Left cardiac atrium (tissue), 4 donors: ENCODE data around the gene MBTPS1. TPM values are rescaled to one million over a fixed set of nuclear protein-coding genes. Genes with fewer than 3 reads are reported as not detected.
A peak's percentile ranks its signal among the peaks of the same experiment; 100 is the strongest.

ENCODE experiments used
- ATAC-seq, 2 donors: fragments of 200-7000 bp; cut with Tn5 transposase; one replicate each; pipeline ENCODE4 v1.9.1; 2020; ENCODE audit warnings: mild to moderate bottlenecking in 2 of 2, moderate library complexity in 2 of 2
- DNase-seq: peaks from one replicate; pipeline ENCODE4 v3.0.0-alpha.2; 2020
- intact Hi-C, 2 donors: fragments of 100-400 bp; cut with DNase I; formaldehyde crosslinking; loops; one replicate each; pipeline versions ENCODE4 v1.14.1 to v1.15.1; 2022 to 2023
- total RNA-seq, 2 donors: library from RNA; stranded (reverse); fragmentation: NEBNext Ultra II Directional; extraction: Animal tissue kit (Norgen Biotek cat#: 25700); gene quantifications; one replicate each; pipeline ENCODE4 v1.2.1, GENCODE V29; 2021
- donor health status: DM: no; HTN: yes; CAD: no.
- donor health status: DM: no; HTN: yes; CAD: no; lungs with severe emphysema.
- donor health status: DM: yes; HTN: yes; CAD: no.
- donor health status: Dilated cardiomyopathy.

The MBTPS1 gene
- total RNA-seq, 2 donors from 2014 or later = 71.5 to 93.6 TPM

DNA sequence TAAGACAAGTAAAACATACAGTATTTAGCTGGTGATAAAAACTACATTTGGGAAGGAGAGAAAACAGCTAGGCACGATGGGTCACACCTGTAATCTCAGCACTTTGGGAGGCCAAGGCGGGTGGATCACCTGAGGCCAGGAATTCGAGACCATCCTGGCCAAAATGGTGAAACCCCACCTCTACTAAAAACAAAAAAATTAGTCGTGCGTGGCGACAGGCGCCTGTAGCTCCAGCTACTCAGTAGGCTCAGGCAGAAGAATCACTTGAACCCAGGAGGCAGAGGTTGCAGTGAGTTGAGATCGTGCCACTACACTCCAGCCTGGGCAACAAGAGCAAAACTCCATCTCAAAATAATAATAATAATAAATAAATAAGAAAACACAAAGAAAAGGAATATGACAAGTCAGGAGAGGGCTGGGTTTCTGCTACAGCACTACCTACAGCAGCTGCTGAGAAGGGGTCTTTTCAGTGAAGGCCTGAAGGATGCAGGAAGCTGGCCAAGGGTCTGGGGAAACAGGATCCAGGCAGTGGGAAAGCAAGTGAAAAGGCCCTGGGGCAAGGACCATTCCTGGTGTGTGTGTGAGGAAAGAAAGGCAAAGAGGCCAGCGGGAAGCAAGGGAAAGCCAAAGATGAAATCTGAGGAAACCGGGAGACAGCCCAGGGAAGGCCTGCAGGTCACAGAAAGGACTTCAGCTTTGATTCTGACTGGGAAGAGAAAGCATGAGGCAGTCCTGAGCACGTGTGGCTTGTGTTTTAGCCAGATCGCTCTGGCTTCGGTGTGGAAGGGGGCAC lies 10.6 kb downstream of the MBTPS1 start:
- ATAC-seq = no peak
- no peak for DNase-seq
- intact Hi-C loops = no loop called here

DNA sequence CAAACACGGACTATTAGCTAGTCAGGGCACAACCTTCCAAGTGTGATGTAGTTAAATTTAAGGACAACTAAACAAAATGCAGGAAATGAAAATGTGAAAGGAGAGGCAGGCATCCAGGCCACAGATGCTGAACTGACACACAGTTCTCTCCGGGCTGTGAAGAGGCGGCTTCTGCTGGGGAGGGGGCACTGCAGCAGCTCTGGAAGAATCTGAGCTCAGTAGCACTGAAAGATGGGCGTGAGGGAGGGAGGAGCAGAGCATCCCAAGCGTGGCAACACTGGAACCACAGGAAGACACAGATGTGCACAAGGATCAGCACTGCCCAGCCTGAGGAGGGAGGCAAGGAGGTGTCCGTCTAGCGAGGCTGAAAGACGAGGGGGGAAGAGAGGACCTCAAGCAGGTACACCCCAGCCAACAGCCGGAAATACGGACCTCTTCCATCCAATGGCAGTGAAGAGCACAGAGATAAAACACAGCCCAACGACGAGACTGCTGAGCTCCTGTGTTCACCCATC lies 11.4 kb downstream of the MBTPS1 start:
- DNase-seq = no peak
- no peak for ATAC-seq
- intact Hi-C loops = no loop called here

GRCh38 chr16:84104231-84104630 lies 12.5 kb downstream of the MBTPS1 start:
- intact Hi-C loops = no loop called here

GRCh38 chr16:84103678-84104077 lies 13.1 kb downstream of the MBTPS1 start:
- DNase-seq (no peak), ATAC-seq (peak in 1 of 2 donors; percentile 32)
- intact Hi-C loops = no loop called here

More at GRCh38 chr16:84104231-84104630, 12.5 kb downstream of the MBTPS1 start:
- no peak for ATAC-seq
- no peak for DNase-seq

- intact Hi-C loops = no loop called here
- ATAC-seq = no peak
- DNase-seq = no peak
Observed at GRCh38 chr16:84098939-84099338, 17.8 kb downstream of the MBTPS1 start.

- no peak for ATAC-seq
- intact Hi-C loops = no loop called here
Observed at GRCh38 chr16:84096447-84097005, 20.2 kb downstream of the MBTPS1 start.

GRCh38 chr16:84095466-84095865 lies 21.3 kb downstream of the MBTPS1 start:
- ATAC-seq (no peak), DNase-seq (no peak)
- intact Hi-C loops = no loop called here

More at GRCh38 chr16:84096447-84097005, 20.2 kb downstream of the MBTPS1 start:
- no peak for DNase-seq

DNA sequence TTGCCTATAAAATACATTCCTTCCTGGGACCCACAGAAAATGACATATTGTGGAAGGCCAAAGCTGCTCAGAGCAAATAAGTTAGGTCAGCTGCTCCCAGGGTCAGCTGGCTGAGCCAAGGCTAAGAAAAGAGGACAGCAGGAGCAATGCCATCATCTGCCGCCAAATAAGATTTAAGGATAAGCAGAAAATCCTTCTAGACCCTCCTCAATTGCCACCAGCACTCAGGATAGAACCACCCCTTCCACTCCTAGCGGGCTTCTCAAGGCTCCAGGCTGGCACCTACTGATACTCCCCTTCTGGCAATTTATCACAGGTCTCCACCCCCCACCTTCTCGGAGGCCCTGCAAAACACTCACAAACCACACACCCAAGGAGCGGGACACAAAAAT lies 22.9 kb downstream of the MBTPS1 start:
- DNase-seq (no peak), ATAC-seq (no peak)
- intact Hi-C loops = no loop called here

DNA sequence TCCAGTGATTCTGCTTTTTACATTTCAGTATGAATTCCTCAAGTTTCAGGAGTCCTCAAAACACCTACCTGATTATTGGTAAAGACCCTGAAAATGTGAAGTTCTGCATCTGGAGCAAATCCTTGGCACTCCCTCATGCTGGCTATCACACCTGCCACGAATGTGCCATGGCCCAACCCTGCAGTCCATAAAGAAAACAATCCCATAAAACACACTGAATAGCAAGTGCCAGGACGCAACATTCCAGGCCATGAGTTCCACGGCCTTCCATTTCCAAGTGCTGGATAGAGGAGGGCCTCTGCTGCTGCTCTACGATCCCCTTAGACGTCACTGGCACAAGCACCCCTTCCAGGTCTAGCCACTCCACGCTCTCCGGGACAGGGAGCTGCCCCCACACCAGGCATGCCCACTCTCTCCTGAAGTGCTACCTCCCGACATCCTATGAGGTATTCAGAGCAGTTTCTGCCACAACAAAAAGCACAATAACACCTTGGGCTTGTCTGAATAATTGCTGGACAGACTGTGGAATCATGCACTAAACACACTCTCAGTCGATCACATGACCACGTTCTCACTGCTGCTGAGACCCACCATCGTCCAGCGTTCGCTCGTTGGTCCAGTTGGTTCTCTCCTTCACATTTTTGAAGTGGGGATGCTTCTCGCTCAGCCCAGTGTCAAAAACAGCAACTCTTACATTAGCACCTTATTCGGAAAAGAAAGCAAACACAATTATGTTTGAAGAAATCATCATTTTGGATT lies 23.4 kb downstream of the MBTPS1 start:
- intact Hi-C loops = no loop called here
- DNase-seq = no peak
- ATAC-seq = no peak

- ATAC-seq = peak; percentile 66 to 71
- intact Hi-C loops = no loop called here
- peak; percentile 50 for DNase-seq
Observed at GRCh38 chr16:84091460-84091859, 25.3 kb downstream of the MBTPS1 start.

DNA sequence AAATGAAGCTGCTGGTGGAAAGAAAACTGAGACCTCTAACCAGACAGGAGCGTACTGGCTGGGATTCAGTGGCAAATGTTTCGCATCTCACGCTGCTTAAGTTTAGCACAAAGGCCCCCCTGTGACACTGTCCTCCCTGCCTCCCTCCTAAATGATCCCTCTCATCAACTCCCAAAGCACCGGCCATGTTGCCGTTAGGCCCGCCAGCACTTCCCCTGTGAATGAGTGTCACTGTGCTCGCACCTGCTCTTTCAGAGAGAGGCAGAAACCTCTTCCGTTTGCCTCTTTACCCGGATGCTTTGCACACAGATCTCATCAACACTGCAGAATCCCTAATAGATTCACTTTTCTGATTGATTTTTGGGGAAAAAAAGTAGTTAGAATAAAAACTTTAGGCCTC lies 26.5 kb downstream of the MBTPS1 start:
- ATAC-seq (no peak), DNase-seq (no peak)
- intact Hi-C loops = no loop called here

- peak; percentile 73 for DNase-seq
- intact Hi-C loops = loop anchor here in 1 of 2 donors (5.0 kb wide), 1 partner anchor 88 kb away; no protein-coding TSS in a partner anchor
- ATAC-seq = peak; percentile 27 to 35
Observed at GRCh38 chr16:84088695-84089395, 27.9 kb downstream of the MBTPS1 start.

DNA sequence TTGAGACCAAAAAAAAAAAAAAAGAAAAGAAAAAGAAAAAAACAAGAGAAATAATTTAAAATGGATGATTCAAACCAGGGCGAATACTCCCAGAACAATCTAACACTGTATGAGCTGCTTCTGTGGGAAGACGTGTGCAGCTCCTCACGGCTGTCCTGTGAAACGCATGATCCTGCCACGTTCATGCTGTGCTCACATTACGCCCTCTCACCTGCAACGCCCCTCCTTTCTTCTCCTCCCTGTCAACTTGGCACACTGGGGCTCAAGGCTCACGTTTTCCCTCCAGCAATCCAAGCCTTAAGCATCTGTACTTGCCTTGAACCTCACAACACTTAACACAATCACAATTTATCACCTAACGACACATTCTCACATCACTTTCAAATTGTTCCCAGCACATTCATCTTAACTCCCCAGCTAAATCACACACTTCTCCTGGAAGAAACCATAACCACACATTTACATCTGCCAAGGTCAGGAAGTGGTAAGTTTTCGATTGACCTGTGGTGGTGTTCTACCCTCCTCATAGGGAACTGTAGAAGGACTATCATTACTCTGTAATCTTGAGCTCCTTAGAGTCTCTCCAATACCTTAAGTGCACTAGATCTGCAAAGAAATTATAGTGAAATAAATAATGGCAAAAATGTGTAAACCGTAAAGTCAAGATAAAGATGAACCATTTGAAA lies 29.1 kb downstream of the MBTPS1 start:
- ATAC-seq (no peak), DNase-seq (no peak)
- intact Hi-C loops = loop anchor here in 1 of 2 donors (5.0 kb wide), 1 partner anchor 90 kb away; no protein-coding TSS in a partner anchor

GRCh38 chr16:84087001-84087400 lies 29.7 kb downstream of the MBTPS1 start:
- no peak for DNase-seq
- intact Hi-C loops = loop anchor here in 1 of 2 donors (5.0 kb wide), 1 partner anchor 90 kb away; no protein-coding TSS in a partner anchor
- no peak for ATAC-seq

- intact Hi-C loops = loop anchor here in 1 of 2 donors (5.0 kb wide), 1 partner anchor 91 kb away; no protein-coding TSS in a partner anchor
- ATAC-seq = peak; percentile 75 to 81
- peak; percentile 73 for DNase-seq
Observed at GRCh38 chr16:84086341-84086740, 30.4 kb downstream of the MBTPS1 start.

DNA sequence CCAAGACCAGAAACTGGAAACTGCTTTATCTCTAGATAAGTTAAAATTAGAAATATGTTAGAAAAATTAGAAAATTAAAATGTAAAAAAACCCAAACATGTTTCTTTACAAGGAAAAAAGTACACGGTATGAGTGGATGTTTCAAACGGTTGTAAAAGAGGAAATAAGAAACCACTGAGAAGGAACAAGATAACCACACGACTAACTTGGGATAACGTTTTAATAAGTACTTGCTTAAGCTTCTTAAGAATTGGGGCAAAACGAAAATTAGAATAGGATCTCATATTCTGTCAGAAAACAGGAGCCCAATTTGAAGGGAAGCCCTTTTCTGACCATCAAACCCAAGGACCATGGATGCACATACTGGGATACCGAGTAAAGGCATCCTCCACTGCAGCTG lies 31.0 kb downstream of the MBTPS1 start:
- DNase-seq (no peak), ATAC-seq (no peak)
- intact Hi-C loops = loop anchor here in 1 of 2 donors (5.0 kb wide), 1 partner anchor 92 kb away; no protein-coding TSS in a partner anchor

GRCh38 chr16:84085271-84085667 lies 31.5 kb downstream of the MBTPS1 start:
- DNase-seq (no peak), ATAC-seq (no peak)
- intact Hi-C loops = loop anchor here in 1 of 2 donors (5.0 kb wide), 1 partner anchor 92 kb away; no protein-coding TSS in a partner anchor
